HG02588 (cell line): ENCODE results near the gene ESPL1.

Experiments used
- ATAC-seq: cut with Tn5 transposase; IDR thresholded peaks from one replicate; pipeline ENCODE4 v1.9.1; 2021; ENCODE audit warnings: mild to moderate bottlenecking, moderate library complexity; ENCODE audit not compliant: unreplicated experiment

Gene ESPL1

DNA sequence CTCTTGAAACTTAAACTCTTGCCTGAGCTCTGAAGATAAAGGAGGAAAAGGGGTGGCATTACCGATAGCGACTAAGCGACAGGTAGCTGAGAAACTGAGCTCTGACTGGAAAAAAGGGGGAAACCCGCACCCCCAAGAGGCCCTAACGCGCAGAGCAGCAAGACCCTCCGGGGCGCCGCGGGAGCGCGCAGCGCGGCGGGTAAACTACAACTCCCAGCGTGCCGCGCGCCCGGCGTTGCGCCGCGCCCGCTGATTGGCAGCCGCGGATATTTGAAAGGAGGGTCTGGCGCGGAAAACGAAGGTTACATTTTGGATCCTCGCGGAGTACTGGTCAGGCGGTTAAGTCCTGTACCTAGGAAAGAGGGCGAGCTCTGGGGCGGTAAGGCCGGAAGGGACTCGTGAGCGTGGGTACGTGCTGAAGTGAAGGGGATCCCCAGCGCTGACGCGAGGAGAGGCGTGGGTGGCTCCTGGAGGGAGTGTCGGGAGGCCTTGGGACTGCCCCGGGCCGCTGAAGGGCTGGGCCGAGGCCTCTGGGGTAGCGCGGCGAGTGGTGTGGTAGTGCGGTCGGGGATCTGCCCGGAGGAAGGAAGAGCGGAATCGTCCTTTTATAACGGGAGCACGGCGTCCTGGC lies at the start of gene ESPL1:
ESPL1 (plus strand) TSS at position 301 of the 631 bp plus-strand sequence. CDS start 468 bp downstream, outside the sequence.
- ATAC-seq: peak; percentile 79

DNA sequence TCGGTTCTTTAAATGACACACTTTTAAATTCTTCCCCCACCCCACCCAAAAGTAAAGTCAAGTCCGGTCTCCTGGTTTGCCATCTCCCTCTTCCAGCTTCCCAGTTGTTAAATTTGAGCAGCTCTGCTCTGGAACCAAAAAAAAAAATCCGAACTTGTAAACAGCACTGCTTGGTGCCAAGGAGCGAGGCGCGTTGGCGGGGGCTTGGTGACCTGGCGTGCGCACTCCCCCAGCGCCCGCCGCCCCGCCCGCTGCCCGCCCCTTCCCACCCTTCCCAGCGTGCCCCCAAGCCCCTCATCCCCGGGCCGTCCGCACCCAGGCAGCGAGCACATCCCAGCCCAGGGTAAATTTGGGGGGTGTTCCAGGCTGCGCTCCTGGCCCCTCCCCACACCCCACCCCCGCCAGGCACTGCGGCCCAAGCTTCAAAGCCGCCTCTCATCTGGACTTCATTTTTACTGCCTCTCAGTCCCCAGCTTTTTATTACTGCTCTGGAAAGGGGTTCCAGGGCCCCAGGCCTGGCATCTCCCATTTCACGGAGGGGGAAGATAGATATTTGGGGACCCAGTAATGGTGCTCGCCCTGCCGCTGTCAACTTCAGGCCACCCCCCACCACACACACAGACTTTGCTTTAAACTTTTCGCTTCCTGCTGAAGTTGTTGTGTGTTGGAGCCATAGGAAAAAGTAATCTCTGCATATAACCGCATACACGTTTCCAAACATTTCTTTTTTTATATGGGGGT lies 49.4 kb upstream of the ESPL1 start:
- no peak for ATAC-seq

DNA sequence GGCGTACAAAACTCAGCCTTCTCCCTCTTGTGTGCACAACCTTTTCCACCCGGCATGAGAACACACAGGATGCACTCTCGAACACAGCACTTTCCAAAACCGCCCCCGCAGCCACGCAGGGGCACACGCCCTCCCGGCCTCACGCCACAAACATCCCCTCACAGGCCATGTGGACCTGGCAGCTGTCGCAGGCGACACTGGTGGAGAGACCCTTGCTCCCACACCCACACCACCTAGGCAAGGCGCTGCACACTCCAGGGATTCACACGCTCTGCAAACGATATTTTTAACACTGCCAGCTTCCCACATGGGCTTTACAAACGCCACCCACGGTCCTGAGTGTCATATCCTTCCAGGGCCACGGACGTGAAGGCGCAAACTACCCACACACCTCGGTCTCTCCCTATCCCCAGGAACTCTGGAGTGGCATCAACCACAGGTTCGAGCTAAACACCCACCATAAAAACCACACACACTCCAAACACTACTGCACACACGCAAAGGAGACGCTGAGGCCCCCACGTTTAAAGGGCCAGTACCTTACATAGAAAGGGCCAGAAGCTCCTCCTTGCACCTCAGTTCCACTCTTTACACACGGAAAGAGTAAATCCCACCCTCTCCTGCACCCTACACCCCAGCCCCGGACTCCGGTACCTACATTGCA lies 48.7 kb upstream of the ESPL1 start:
- ATAC-seq: peak; percentile 15

DNA sequence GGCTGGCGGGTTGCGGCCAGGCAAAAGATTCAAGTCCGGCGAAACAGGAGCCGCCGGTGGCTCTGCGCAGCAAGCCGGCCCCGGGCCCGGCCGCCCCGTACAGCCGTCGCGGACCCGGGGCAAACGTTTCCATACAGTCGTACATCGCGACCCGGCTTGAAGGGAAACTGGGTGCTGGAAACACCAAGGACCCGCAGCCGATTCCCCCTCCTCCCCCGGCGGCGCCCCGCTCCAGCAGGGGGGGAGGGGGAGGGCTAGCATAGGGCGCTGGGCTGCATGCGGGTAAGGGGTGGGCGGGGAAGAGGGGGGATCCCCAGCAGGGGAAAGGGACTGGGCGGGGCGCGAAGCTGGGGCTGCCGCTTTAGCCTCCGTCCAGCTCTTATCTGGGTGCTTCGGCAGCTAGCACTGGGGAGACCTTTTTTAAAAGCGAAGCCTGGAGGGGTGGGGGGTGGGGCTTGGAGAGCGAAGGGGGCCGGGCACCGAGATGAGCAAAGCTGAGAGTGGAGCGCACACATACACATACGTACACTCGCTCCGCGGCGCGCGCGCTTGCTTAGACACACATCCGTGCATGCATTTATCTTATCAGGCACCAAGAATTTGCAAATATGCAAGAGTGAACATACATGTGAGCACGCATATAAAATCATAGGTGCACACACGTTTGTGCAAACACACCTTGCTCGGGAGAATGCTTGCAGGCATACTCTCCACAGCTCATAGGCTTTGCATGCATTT lies 48.0 kb upstream of the ESPL1 start:
- peak; percentile 23 for ATAC-seq

DNA sequence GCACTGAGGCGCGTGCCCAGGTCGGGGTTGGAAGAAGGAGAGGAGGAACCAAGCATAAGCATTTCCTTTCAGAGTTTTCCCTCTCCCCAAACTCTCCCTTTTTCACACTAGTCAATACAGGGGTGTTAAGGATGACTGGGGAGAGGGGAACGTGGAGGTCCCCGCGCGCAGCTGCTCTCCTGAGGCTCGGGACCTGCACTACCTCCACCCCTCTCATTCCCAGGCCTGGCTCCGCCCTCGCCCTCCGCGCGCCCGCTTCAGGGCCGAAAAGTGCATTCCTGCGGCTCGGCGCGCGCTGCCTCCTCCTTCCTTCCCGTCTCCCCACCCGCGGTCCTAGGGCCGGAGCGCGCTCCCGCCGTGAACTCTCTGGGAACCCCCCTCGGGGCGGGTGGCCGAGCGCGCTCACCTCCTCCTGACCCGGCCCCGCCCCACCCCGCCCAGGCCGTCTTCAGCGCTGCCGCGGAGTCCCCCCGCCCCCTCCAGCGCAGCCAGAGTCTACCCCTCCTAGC lies 47.4 kb upstream of the ESPL1 start:
- ATAC-seq: peak; percentile 43

DNA sequence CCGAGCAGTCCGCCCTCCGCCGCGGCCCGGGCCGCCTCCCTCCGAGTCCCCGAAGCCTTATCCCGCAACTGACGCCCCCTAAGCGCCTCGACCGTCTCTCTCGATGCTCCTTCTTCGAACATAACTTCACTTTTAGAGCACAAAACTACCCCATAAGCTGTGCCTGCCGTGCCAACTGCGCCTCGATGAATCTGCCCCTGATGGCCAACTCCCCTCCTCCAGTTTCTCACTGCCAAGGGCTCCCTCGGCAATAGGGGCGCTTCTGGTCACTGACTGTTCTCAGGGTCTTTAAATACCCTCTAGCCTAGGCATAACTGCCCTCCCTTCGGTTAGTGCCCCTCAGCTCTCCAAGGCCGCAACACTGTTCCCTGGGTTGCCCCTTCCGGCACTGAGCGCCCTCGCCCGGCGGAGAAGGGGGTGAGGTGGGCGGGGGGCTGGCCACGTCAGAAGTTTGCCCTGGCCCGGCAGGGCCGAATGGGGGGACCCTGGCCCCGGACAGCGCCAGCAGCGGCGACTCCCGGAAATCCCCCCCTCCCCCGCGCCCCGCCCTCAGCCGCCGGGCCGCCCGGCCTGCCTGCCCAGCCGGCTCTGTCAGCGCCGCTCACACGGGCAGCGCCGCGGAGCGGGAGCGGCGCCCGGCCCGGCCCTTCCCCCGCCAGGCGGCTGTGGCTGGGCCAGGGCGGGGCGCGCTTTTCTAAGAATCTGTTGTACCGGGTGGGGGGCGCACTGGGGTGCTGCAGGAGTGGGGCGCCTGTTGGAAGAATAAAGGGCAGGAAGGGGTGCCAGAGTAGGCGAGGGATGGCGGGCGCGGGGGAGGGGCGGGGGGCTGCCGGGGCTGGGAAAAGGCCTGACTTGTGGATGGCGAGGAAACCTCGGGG lies 46.7 kb upstream of the ESPL1 start:
- ATAC-seq: peak; percentile 32

DNA sequence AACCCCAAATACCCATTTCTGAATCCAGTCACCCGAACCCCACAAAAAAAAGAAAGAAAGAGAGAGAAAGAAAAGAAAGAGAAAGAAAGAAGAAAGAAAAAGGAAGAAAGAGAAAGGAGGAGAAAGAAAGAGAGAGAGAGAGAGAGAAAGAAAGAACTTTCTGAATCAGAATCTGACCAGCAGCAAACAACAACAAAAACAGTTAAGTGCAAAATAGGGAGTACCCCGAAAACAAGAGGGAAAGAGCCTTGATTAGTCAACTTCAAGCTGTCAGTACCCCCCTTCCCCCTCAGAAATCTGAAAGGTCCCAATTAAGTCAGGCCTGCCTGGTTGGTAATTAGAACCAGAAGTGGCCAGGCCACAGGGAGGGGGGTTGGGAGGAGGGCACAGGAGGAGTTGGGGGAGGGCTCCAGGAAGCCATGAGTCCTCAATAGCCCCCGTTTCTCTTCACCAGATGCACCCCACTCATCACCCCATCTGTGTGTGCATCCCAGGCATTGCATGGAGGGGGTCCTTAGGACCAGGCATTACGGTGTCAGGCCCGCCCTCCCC lies 45.9 kb upstream of the ESPL1 start:
- ATAC-seq: no peak

DNA sequence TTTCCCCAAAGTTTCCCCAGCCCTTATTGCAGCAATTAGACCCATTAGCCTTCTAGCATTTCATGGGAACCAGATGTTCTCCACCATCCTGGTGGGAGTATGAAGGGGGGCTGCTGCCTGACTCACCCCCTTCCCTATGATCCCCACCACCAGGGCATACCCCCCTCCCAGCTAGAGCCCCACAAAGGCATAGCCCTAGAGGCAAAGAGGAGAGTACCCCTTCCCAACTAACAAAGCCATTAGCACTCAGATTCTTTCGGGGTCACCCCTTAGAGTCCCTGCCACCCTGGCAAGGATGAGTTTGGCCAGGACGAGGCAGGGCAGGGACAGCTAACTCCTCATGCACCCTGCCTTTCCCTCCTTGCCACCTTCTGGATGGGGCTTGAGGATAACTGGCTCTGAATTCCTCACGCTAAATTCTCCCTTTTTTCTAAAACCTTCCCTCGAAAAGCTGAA lies 45.3 kb upstream of the ESPL1 start:
- ATAC-seq: no peak

DNA sequence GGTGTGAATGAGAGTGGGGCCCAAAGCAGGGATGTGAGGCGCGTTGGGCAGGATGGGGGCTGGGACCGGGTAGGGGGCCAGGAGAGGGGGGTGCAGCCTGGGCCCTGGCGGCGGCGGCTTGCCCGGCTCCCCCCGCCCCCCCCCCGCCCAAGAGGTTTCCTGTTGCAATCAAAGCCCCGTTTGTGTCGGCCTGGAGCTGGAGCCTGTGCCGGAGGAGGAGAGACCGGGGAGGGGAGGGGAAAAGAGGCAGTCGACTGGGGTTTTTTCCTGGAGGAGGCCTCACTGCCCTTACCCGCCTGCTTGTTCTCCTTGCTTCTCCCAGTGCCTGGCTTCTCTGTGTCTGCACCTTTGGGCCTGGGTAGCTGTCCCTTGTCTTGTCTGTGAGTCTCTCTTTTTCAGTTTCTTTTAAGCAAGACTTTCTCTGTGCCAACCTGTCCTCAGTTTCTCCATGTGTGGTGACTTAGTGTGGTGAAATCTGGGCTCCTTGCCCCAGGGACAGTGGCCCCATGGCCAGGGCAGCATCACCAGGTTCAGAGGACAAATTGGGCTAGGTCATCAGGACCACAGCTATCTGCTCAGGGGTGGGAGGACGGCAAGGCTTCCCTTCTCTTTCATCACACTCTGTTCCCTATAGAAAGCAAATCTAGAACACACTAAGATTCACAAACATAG lies 44.6 kb upstream of the ESPL1 start:
- no peak for ATAC-seq

DNA sequence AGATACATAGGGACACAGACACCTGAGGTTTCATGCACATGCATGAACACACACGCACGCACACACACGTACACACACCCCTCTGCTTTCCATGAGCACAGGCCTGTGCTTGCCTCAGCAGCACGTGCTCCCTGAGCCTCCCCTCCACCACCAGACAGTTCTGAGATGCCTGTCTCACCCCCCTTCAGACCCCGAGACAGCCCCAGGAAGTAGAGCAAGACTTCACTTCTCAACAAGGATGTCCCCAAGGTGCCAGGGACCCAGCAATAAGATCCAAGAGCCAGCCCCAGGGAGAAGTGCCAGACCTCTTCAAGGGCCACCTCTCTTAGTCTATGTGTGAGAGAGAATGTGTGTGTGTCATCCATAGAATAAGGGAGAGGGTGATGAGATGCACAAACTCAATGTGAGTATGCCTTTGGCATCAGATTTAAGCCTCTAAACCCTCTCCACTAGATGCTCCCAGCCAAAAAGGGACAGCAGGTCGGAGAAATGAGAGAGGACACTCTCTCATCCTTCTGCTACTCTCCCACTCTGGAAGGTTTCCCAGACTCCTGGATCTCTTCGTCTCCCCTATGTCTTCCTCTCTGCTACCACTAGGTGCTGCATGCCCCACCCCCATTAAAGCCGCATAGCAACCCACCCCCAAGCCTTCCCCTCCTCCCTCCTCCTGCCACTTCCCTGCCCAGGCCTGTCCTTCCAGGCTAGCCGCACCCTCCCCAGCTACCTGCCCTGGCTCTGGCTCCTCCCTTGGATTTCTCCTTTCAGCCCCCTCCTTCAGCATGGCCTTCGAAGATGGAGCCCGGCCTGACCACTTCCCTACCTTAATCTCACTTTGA lies 43.8 kb upstream of the ESPL1 start:
- ATAC-seq: no peak

DNA sequence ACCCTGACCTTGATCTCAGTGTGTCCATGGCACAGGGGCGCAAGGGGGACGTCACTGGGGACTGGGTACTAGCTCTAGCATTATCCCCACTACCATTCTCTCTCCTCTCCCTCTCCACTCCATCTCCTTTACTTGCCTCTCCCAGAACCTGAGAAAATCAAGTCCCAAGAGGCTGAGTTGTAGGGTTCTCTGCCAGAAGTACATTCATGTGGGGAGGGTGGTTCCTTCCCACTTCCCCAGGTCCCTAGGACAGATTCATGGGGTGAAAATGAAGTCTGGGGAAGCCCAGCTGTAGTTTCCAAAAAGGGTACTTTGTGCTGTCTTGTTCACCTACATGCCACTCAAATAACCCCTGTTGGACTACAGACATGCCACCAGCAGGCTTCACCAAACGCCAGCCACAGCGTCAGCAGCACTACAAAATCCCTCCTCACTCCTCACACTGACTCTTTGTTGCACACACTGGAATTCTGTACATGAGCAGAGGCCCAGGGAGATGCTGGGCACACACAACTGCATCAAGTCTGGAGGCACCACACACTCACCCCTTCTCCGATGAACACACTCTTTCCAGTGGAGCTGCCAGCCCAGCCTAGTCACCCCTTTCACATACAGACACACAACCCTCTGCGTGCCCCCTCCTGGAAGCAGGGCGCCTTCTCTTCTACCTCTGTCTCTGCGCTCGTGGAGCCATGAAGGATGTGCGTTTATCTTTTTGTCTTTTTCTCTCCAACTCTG lies 43.0 kb upstream of the ESPL1 start:
- no peak for ATAC-seq

DNA sequence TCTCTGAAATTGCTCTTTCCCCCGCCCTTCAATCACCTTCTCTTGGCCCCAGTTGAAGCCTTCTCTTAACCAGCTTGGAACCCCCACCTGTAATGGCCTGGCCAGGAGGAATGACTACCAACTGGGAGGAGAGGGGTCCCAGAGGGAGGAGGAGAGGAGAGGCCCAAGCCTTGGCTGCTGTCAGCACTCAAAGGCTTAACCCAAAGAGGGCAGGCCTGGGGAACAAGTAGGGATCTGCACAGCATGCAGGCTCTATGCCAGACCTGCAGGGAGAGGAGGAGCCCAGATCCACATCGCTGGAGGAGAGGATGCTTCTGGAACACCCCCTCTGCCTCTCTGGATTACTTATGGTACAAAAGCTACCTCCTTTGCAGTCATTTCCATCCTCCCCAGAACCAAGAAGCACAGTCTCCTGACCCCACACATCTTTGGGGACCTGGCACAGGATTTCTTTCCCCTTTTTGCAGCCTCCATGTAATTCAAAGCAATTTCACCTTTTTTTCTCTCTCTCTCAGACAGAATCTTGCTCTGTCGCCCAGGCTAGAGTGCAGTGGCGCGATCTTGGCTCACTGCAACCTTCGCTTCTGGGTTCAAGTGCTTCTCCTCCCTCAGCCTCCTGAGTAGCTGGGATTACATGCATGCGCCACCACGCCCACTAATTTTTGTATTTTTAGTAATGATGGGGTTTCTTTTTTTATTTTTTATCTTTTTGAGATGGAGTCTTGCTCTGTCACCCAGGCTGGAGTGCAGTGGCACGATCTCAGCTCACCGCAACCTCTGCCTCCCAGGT lies 42.3 kb upstream of the ESPL1 start:
- no peak for ATAC-seq

DNA sequence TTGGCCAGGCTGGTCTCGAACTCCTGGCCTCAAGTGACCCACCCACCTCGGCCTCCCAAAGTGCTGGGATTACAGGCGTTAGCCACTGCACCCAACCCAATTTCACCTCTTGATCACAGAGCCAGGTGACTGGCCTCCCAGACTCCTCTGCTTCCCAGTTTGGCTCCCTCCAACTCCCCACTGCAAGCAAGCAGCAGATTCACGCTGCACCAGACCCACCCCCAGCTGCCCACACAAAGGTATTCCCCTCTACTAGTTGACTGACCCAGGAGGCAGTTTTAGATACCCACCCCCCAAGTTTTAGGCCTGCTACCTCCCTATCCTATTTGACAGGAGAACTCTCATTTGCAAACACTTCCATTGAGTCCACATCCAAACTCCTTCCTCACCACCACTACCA lies 41.3 kb upstream of the ESPL1 start:
- ATAC-seq: no peak

DNA sequence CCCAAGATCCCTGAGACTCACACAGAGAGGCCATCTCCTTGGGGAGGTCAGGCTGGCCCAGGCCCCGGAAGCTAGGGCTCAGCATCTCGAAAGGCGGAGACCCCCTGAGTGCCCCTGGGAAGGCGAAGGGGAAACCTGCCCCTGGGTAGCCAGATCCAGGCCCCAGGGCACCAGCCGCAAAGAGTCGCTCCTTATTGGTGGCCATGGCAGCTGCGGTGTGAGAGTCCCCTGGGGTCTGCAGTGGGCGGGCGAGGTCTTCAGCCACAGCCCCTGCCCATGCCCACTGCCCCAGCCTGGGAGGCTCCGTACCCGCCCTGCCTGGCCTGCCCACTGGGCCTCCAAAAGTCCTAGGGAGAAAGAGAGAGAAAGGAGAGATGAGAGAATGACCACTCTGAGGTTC lies 40.8 kb upstream of the ESPL1 start:
- no peak for ATAC-seq

DNA sequence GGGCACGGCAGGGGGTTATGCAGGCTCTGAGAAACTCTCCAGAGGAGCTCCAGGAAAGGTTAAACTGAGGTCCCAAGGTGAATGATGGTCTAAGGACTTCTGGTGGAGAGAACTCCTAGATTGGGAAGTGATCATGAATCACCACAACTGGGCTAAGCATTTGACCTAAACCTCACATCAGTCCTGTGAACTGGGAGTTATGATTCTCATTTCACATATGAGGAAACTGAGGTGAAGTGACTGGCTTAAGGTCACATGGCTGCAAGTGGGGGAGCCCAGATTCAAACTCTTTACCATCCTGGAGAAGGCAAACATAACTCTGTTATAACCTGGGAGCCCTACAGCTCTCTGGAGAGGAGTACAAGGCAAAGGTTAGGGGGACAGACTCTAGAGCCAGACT lies 40.3 kb upstream of the ESPL1 start:
- ATAC-seq: no peak

DNA sequence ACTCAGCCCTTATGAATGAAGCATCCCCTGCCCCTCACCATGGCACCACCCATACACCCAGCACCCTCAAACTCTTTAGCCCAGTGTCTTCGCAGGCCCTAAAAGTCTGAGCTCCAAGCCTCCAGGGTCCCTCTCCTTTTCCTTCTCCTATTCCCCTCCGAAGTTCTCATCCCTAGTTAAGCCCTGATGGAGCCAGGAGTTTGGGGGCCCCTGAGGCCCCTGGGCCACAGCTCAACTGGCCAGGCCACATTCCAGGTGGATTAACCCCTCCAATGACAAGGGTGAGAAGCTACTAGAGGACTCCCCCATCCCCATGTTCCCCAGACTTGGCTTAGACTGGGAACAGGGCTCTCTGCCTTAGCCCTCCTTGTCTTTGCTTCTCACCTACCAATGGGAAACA lies 38.6 kb upstream of the ESPL1 start:
- no peak for ATAC-seq
